ENCODE results near the gene KSR1. TPM values are rescaled to one million over a fixed set of nuclear protein-coding genes. Genes with fewer than 3 reads are reported as not detected.
A peak's percentile ranks its signal among the peaks of the same experiment; 100 is the strongest.

The KSR1 gene
- polyA plus RNA-seq, 5 donors: 50.0 to 72.7 (median 53.4) TPM

DNA sequence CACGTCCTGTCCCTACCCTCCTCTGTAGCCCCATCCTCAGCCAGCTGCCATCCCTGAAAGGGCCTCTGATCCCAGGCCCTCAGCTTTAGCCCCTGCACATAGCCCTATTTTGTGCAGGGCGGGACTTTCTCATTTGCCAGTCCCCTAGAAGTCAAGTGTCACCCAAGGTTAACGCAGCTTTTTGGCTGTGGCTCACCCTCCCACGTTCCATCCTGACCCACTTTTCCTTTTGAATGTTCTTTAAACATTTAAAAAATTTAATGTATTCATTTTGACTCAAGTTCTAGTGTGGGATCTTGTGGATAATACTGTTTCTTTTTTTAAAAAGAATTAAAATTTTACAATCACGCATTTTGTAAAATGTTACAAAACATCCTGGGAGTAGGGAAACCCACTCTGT, 112.6 kb downstream of the KSR1 start:
- DNase-seq: no peak

DNA sequence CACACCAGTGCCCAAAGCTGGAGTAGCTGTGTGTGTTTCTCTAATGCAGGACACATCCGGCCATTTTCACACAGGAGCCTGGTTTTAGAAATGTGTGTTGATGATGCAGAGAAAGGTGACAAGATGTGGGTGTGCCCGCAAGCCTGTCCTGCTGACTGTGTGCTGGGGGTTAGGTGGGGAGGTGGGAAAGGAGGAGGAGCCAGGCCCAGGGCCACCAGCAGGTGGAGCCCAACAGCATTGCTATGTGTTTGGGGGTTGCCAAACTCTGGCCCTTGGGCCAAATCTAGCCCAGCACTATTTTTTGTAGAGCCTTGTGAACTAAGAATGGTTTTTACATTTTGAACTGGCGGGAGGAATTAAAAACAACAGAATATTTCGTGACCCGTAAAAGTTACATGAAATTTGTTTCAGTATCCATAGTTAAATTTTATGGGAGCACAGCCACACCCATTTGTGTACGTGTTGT, 113.0 kb downstream of the KSR1 start:
- DNase-seq: no peak

DNA sequence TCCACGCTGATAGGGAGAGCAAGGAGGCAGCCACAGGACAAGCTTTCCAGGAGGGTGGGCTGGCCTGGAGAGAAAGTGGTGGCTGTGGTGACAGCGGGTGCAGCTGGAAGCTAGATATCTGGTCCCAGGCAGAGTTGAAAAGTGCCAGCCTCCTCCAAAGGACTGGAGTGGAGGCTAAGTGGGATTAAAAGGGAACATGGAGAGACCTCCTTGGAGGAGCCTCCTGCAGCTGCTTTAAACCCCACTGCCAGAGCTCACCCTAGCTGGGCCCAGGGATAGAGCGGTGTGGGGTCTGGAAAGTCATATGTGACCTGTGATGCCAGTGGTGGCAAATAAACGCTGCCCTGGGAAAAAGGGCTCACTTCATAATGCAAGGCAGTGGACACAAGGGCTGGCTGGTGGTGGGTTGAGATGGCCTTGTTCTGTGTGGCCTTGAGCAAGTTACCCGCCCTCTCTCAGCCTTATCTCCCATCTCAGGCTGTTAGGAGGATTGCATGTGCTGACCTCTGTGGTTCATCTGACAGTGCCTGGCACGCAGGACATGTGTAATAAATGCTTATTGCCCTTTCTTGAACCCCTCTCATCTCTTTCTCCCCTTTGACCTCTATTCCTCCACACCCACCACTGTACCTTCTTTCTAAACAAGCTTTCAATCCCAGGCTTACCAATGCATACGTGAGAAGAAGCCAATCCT, 113.8 kb downstream of the KSR1 start:
- no peak for DNase-seq

DNA sequence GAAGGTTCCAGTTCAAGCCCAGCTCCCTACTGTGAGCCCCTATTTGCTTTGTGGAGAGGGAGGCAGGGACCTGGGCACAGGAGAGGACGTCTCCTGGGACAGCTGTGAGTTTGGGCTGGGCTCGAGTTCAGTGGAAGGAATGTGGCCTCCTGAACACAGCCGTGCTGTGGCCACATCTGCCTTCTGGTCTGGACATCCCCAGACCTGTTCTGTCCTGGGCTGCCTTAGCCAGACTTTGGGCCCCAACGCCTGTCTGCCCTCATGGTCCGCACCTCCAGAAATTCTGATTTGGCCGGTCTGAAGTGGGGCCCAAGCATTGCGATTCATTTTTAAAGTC, 114.3 kb downstream of the KSR1 start:
- DNase-seq: no peak

DNA sequence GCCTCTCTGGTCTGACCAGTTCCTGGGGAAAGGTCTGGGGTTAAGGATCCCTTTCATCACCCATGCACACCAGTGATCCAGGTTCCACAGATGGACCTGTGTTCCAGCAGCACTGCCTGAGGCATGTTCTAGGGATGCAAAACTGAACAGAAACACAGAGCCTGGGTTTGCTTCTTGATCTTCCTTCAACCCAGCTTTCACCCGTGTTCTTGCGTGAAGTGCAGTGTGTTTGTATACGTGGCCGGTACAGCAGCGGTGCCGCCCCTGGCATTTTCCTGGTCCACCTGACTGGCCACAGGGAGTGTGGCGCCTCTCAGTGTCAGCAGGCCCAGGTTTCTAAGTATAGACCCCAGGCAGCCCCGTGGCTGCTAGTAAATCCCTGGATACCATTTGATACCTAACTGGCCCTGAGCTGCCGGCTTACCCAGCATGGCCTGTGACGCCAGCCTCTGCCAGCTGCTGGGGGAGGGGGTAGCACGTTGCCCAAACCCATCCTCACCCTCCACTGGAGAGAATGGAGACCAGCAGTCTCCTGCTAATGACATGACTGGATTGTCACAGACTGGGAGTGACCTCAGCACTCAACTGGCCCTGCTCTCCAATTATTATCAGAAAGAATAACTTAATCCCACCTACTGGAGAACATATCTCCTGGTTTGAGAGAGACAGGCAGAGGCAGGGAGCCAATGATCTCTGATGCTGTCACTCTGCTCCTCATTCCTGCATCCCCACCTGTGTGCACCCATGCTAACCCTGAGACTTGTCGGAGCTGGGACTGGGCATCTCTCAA, 115.5 kb downstream of the KSR1 start:
- DNase-seq: no peak

DNA sequence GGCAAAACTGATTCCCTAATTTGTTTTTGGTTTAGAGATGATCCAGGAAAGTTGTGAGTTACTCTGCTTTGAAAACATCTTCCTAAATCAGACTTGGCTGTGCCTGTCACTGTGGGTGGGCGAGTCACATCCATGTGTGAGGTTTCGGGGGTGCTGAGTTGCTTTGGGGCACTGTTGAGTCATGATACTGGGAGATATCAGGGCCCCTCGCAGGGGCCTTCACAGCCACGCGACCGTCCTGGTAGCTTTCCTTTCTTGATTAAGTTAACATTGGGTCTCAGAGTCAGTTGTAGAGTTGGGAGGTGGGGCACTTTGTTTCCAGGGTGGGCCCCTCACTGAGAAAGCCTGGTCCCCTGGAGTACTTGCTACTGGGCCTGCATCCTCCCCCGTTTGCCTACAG, 116.4 kb downstream of the KSR1 start:
- DNase-seq: no peak

DNA sequence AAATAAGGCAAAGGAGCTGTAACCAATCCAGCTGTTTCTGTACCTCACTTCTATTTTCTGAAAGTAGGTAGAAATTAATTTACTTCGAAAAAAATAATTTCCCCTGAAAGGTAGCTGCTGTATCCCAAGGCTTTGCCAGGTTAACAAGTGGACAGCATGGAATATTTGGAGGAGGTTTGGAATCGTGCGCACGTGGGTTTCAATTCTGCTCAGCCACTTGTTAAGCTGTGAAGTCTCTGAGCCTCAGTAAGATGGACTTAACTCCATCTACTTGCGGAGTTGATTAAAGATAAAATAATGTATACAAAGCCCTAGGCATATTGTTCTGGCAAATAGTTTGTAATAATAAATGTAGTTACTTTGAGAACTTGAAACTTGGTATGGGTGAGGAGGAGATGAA, 117.3 kb downstream of the KSR1 start:
- DNase-seq: no peak

DNA sequence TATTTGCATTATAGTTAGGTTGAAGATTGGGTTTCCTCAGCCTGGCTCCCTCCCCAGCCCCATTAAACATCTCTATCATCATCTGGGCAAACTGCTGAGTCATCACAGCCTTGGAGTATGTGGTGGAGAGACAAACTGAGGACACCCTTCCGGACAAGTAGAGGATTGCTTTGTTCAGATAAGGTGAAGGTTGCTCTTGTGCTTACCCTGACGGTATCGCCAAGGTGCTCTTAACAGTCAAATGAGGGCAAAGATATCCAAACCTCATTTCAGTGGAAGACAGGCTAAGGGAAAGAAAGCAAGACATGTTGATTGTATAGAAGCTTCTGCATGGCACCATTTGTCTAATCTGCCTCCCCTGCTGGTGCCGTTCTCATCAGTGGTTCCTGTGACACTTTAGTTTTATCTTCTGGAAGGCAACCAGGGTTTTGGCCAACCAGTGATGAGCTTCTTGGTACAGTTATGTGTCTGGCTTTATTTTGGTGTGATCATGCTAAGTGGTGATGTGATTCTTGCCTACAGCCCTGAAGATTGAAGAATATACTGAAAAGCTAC, 117.8 kb downstream of the KSR1 start:
- no peak for DNase-seq

DNA sequence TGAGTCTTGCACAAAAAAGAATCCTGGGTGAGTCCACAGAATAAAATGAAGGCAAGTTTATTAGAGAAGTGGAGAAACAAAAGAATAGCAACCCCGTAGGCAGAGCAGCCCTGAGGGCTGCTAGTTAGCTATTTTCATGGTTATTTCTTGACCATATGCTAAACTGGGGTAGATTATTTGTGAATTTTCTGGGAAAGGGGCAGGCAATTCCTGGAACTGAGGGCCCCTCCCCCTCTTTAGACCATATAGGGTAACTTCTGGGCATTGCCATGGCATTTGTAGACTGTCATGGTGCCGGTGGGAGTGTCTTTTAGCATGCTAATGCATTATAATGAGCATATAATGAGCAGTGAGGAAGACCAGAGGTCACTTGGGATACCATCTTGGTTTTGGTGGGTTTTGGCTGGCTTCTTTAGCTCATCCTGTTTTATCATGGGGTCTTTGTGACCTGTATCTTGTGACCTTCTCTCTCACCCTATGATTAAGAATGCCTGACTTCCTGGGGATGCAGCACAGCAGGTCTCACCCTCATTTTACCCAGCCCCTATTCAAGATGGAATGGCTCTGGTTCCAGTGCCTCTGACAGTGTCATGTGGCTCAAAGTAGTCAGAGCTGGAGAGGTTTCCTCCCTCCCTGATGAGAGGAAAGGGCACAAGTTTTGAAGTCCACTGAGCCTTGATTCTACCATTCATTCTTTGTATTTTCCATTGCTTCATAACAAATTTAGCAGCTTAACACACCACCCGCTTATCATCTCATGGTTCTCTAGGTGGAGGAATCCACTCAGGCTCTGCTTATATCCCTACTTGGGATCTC, 119.1 kb downstream of the KSR1 start:
- no peak for DNase-seq

DNA sequence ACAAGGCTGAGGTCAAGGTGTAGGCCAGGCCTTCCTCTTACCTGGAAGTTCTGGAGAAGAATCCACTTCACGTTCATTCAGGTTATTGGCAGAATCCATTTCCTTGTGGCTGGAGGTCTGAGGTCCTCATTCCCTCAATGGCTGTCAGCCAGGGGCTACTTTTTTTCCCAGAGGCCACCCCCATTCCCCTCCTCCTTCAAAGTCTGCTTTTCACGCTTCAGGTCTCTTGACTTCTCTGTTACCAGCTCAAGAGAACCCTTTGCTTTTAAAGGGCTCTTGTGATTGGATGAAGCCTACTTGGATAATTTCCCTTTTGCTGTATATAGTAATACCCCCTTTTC, 119.6 kb downstream of the KSR1 start:
- no peak for DNase-seq

DNA sequence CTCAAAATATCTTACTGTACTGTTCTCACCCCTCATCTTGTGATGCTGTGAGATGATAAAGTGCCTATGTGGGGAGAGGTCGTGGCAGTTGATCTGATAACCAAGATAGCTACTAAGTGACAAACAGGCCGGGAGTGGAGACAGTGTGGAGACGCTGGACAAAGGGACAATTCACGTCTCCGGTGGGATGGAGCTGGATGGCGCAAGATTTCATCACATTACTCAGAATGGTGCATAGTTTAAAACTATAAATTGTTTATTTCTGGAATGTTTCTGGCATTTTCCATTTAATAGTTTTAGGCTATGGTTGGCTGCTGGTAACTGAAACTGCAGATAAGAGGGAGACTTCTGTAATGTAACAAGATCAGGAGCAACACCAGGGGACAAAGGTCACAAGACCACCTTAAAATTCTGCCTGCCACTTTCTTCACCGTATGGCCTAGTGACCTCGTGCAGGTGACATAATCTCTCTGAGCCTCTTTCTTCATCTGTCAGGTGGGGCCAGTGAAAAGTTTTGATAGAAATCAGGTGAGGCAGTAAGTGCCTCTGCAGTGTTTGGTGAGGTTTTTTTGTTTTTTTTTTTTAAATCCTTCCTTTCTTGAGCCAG, 120.3 kb downstream of the KSR1 start:
- DNase-seq: no peak

DNA sequence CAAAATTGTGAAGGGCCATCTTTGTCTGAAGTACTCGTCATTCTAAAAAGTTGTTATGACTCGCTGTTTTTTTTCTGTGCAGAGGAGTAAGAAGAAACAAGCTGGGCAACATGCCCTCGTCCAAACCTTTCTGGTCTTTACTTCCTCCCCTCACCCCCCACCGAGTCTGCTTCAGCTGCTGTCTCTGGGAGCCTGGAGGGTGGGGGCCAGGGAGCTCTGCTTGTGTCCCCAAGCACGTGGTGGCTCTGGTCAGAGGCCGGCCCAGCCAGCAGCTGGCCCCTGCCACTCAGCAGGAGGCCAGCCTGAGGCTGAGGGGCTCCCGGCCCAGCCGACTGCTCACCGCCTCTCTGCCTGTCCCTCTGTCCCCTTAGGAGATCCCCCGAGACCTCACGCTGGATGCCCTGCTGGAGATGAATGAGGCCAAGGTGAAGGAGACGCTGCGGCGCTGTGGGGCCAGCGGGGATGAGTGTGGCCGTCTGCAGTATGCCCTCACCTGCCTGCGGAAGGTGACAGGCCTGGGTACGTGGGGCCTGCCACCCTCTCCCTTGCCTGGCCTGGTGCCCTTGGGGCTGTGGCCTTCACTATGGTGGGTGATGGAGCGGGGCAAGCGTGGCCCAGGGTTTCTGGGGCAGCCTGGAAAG, 121.0 kb downstream of the KSR1 start:
- peak in 1 of 2 donors; percentile 19 for DNase-seq

DNA sequence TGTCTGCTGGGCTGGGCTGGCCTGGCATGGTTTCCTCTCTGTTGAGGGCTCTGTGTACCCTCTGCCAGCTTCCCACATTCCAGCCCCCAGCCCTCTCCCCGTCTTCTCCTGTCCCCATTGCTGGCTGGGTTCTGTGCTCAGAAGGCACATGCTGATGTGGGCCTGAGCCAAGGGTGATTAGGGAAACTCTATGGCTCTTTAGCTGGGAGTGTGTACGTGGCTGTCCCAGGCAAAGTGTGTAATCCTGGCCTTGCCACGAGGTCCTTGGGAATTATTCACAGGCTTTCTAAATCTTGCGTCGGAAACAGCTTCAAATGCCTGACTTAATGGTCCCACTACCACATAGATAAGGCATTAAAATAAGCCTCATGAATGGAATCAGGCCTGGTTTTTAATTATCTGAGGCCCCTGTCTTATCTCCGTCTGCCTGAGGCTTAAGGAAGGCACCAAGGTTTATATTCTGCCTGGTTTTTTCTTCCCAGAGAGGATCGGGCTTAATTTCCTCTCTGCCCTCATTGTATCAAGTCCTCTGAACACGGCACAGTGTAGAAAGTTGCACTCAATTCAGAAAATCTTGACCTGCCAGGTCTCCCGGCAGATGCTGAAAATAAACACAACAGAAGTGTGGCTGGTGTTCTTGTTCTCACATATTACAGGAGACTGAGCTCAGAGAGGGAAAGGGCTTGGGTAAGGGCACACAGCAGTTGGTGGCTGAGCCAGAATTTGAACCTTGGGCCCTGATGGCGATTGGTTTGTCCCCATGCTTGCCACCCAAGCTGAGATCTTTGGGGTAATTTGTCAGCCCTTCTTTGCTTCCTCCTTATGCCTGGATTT, 121.9 kb downstream of the KSR1 start:
- DNase-seq: peak in 1 of 2 donors; percentile 47

DNA sequence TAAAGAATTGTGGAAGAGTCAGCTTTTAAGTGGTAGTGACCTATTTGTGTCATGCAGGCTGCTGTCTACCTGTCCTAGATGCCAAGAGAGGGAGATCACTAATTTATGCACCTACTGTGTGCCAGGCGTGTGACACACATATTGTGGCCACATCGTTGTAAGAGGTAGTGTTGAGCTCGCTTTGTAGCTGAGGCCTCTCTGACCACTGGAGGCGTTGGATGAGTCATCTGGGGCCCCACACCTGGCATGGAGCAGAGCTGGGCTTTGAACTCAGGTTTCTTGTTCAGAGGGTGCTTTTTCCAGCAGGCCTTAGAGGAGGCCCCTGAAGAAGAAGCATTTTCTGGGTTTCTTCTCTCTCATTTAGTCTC, 122.5 kb downstream of the KSR1 start:
- no peak for DNase-seq

DNA sequence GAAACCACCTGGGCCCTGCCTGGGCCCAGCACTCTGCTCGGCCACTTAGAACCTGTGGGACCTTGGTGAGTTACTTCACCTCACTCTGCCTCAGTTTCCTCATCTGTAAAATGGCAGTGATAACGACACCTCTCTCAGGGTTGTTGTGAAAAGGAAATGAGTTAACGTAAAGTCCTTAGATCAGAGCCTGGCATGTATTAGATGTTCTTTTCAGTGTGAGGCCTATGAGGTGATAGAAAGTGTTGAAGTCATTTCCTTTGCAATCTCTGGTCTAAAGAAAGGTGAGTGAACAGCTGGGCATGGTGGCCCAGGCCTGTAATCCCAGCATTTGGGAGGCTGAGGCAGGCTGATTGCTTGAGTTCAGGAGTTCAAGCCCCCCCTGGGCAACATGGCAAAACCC, 123.1 kb downstream of the KSR1 start:
- DNase-seq: no peak

DNA sequence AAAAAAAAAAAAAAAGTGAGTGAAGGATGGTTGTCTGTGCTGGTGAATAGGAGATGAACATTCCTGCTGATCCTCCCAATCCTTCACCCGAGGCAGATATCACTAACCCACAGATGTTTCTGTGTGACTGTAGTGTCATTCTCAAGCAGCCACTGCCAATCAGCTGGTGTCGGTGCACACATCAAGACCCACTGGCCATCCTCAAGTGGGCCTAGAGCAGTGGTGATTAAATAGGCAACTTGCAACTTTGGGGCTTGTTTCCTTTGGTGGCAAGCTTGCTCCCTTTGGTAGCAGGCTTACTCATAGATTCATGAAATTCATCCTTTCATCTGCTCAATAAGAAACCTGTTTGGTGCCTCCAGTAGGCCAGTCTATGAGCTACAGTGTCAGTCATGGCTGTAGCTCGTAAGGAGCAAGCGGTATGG, 123.7 kb downstream of the KSR1 start:
- no peak for DNase-seq

DNA sequence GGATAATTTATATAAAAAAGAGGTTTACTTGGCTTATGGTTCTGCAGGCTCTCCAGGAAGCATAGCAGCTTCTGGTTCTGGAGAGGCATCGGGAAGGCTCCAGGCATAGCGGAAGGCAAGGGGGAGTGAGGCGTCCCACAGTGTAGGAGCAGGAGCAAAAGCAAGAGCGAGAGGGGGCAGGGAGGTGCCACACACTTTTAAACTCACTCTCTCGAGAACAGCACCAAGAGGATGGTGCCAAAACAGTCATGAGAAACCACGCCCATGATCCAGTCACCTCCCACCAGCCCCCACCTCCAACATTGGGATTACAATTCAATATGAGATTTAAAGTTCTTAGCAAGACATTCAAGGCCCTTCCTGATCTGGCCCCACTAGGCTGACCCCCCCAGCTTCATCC, 124.8 kb downstream of the KSR1 start:
- no peak for DNase-seq

DNA sequence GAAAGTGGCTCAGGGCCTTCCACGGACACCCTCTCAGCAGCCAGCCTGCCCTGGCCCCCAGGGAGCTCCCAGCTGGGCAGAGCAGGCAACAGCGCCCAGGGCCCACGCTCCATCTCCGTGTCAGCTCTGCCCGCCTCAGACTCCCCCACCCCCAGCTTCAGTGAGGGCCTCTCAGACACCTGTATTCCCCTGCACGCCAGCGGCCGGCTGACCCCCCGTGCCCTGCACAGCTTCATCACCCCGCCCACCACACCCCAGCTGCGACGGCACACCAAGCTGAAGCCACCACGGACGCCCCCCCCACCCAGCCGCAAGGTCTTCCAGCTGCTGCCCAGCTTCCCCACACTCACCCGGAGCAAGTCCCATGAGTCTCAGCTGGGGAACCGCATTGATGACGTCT, 126.4 kb downstream of the KSR1 start:
- DNase-seq: no peak

DNA sequence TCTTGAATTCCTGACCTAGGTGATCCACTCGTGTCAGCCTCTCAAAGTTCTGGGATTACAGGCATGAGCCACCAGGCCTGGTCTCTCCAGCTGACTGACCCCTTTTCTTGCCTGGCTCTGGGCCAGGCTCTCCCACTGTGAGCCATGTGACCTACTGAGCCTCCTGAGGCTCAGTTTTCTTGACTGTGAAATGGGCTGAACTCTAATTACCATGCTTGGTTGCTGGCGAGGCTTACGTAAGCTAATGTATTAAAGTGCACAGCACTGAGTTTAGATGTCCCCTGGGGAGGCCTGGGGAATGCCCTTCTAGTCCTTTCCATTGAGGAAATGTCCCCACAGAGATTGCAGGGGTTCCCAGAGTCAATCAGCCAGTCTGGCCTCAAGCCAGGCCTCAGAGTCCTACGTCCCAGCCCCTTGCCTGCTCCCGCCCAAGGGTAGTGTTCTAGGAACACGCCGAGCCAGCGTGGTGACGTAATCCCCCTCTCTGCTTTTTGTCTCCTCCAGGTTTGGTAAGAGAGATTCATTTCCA, 129.0 kb downstream of the KSR1 start:
- DNase-seq: no peak

DNA sequence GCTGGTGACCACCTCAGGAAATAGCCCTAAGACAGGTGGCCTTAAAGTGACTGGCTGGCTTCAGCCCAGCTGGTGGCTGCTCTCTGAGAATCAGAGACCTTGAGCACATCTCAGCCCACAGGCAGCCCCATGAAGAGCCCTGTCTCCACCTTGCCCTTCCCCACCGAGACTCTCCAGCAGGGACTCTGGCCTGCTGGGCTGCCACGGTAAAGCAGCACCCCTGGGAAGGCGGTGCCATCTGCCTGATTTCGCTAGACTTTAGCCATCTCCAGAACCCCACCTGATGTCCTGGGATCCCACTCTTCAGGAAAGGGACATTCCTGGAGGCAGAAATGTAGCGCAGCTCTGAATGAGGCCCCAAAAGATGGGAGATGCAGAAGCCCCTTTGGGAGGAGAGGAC, 129.5 kb downstream of the KSR1 start:
- no peak for DNase-seq

Data from right lung (tissue), 5 donors.